Choroid plexus epithelial cell (primary cell): Measurements from ENCODE around the gene PPP1R14B.

Experiments
- DNase-seq: peaks from one replicate; pipeline ENCODE4 v3.0.0-alpha.2; 2010; ENCODE audit warnings: low read depth
- H3K4me3 ChIP-seq: 2 replicates; pipeline ENCODE4 v1.5.1; 2011; ENCODE audit warnings: low read depth, mild to moderate bottlenecking, control low read depth, low read length, moderate library complexity
- TF ChIP-seq, protein P1 (sequence below): conservative IDR thresholded peaks from 2 replicates; pipeline ENCODE4 v1.5.1; 2011; ENCODE audit warnings: low read depth, mild to moderate bottlenecking, control low read depth, inconsistent platforms, low read length, moderate library complexity

The PPP1R14B gene

DNA sequence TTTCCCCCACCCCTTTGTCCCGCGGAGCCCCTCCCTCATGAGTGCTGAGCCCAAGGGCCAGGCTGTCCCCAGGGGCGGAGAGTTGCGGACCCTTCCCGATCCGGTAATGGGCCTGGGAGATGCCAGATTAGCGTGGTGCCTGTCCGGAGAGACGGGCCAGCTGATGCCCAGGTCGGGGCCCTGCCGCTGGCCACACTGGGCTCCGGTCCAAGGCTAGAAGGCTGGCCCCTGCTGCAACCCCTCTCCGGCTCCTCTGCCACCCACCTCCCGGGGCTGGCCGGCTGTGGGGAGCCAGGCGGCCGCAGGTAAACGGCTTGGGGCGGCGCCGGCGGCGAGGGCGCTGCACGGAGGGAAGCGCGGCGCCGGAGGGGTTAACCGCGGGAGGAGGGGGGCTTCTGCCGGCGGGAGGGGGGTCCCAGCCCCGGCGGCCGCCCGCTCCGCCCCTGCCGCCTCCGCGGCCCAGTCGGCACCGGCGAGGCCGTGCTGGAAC is 44.6 kb upstream of the PPP1R14B start, which contains the start of gene KCNK4:
KCNK4 (plus strand) TSS at position 41 of the 490 bp plus-strand sequence. CDS start 1,717 bp downstream, outside the sequence.
- DNase-seq, result no peak
- TF ChIP-seq, protein P1, sequence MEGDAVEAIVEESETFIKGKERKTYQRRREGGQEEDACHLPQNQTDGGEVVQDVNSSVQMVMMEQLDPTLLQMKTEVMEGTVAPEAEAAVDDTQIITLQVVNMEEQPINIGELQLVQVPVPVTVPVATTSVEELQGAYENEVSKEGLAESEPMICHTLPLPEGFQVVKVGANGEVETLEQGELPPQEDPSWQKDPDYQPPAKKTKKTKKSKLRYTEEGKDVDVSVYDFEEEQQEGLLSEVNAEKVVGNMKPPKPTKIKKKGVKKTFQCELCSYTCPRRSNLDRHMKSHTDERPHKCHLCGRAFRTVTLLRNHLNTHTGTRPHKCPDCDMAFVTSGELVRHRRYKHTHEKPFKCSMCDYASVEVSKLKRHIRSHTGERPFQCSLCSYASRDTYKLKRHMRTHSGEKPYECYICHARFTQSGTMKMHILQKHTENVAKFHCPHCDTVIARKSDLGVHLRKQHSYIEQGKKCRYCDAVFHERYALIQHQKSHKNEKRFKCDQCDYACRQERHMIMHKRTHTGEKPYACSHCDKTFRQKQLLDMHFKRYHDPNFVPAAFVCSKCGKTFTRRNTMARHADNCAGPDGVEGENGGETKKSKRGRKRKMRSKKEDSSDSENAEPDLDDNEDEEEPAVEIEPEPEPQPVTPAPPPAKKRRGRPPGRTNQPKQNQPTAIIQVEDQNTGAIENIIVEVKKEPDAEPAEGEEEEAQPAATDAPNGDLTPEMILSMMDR, result no peak
- no peak within 1 kb of the TSS for H3K4me3 ChIP-seq

DNA sequence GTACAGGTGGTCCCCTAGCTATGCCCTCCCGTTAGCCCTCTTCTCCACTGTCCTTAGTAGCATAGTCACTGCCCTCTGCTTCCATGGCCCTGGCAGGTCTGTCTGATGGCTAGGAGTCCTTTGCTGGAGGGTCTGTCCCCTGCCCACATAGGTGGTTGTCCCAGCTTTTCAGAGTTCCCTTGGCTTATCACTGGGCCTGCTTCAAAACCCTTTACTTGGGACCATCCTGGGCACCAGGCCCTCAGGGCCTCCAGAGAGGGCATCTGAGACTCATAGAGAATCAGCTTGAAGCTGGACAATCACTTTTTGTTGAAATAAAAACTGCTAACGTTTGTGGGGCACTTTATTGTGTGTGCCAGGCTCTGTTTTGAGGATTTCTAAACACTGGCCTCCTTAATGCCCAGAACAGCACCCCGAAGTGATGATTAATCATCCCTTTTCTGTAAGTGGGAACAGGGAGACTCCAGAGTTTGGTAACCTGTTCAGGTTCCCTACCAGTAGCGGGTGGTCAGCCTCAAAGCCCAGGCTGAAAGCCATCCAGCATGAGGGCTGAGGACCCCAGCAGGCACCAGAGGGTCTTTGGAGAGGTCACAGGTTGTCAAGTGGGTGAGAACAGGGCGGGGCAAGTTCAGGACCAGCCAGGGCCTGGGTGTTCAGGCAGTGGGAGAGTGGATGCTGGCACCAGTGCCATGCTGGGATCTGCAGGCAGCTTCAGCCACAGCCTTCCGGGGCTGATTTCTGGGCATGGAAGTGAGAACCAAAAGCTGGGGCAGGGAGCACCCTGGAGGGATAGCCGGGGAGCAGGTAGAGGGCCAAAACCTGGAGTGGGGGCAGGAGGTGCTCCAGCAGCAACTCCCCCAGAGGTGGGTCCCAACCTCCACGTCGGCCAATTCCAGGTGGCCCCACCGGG is 43.9 kb upstream of the PPP1R14B start:
- no peak overlapping the region for H3K4me3 ChIP-seq
- TF ChIP-seq, protein P1, result no peak
- no peak for DNase-seq

DNA sequence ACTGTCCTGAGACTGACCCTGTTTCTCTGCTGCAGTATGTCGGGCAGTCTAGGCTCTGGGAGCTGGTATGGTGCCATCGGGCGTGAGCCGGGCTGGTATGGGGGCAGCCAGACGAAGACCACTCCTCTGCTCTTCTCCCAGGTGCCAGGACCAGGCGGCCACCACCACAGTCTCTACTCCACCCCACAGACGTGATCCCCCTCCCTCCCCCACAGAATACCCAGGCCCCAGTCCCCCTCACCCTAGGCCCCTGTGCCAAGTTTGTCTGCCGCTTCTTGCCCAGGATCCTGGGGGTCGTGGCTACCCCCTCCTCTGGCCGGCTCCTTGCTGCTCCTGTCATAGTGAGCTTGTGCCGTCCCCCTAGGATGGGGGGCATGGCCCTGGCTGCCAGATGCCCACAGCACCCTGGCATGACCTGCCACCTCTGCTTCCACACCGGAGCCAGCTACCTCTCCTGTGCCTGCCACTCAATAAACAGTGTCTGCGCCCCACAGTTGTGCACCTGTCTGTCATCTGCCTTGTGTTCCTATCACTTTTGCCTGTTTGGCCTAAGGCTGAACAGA is 42.3 kb upstream of the PPP1R14B start:
- TF ChIP-seq, protein P1, result no peak
- no peak overlapping the region for H3K4me3 ChIP-seq
- no peak for DNase-seq

DNA sequence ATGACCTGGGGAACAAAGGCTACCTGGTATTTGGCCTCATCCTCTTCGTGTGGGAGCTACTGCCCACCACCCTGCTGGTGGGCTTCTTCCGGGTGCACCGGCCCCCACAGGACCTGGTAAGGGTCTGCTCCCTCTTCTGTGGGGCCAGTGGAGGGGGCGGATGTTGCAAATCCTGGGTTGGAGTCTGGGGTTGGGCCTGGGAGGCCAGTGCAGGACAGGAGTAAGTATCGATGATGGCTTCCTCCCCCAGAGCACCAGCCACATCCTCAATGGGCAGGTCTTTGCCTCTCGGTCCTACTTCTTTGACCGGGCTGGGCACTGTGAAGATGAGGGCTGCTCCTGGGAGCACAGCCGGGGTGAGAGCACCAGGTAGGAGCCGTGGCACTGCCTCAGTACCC is 41.6 kb upstream of the PPP1R14B start:
- TF ChIP-seq, protein P1, result no peak
- DNase-seq, result no peak

DNA sequence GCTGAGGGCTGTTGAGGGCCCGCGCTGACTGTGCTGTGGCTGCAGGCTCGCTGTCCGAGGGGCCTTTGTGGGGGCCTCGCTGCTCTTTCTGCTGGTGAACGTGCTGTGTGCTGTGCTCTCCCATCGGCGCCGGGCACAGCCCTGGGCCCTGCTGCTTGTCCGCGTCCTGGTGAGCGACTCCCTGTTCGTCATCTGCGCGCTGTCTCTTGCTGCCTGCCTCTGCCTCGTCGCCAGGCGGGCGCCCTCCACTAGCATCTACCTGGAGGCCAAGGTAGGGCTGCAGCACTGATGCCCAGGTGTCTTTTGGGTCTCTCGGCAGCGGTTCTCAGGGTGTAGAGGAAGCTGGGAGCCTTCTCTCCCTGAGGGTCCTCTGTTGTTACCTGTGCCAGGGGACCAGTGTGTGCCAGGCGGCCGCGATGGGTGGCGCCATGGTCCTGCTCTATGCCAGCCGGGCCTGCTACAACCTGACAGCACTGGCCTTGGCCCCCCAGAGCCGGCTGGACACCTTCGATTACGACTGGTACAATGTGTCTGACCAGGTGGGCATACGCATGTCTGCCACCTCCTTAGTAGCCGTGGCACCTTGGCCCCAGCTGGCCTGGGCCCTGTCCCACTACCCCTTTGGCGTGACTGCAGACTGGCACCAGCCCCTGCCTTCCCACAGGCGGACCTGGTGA is 41.1 kb upstream of the PPP1R14B start:
- no peak for DNase-seq
- H3K4me3 ChIP-seq, result no peak overlapping the region
- TF ChIP-seq, protein P1, result no peak

More for the DNA sequence above, 41.6 kb upstream of the PPP1R14B start:
- no peak overlapping the region for H3K4me3 ChIP-seq

DNA sequence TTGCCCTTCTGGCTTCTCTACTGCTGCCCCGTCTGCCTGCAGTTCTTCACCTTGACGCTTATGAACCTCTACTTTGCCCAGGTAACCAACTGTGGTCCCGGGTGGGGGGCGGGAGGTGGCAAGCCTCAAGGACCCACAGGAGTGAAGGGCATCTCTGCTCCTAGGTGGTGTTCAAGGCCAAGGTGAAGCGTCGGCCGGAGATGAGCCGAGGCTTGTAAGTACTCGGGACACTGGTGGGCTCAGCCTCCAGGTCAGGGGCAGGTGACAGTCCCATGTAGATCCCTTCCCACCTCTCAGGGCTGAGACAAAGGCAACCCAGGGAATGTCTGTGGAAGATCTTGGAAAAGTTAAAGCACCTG is 40.0 kb upstream of the PPP1R14B start:
- TF ChIP-seq, protein P1, result no peak
- H3K4me3 ChIP-seq, result no peak overlapping the region
- DNase-seq, result no peak
